Sigmoid colon (tissue), 7 donors: Measurements from ENCODE around the gene CILP2. TPM values are rescaled to one million over a fixed set of nuclear protein-coding genes. Genes with fewer than 3 reads are reported as not detected.

Experiments used
- DNase-seq: peaks from one replicate; pipeline ENCODE4 v3.0.0-alpha.2; 2019
- H3K27ac ChIP-seq, 4 donors: fragments of 200-600 bp; sonication (generic); one replicate each; pipeline ENCODE4 v1.5.1; 2016 to 2019; ENCODE audit warnings: mild to moderate bottlenecking in 1 of 4
- H3K27me3 ChIP-seq, 3 donors: fragments of 200-600 bp; sonication (generic); one replicate each; pipeline ENCODE4 v1.5.1; 2019; ENCODE audit warnings: mild to moderate bottlenecking in 1 of 3
- H3K36me3 ChIP-seq, 4 donors: fragments of 200-600 bp; sonication (generic); one replicate each; pipeline ENCODE4 v1.5.1; 2016 to 2019
- H3K4me1 ChIP-seq, 4 donors: fragments of 200-600 bp; sonication (generic); one replicate each; pipeline ENCODE4 v1.5.1; 2017 to 2019
- H3K4me3 ChIP-seq, 4 donors: fragments of 200-600 bp; sonication (generic); one replicate each; pipeline ENCODE4 v1.5.1; 2017 to 2019; ENCODE audit warnings: mild to moderate bottlenecking in 2 of 4, moderate library complexity in 1 of 4
- H3K9me3 ChIP-seq, 4 donors: fragments of 200-600 bp in 3 of 4; sonication (generic) in 3 of 4; one replicate each; pipeline versions ENCODE4 v1.5.1 to v1.6.1; 2013 to 2019
- EP300 ChIP-seq, 4 donors: sonication (generic); formaldehyde crosslinking; IDR thresholded peaks; one replicate each; pipeline ENCODE4 v1.6.1; 2017; ENCODE audit warnings: antibody characterized with exemption in 4 of 4
- POLR2A ChIP-seq, 2 donors: fragments of 450-650 bp; IDR thresholded peaks; one replicate each; pipeline ENCODE4 v1.6.1; 2016; ENCODE audit warnings: antibody characterized with exemption in 2 of 2, mild to moderate bottlenecking in 2 of 2, moderate library complexity in 2 of 2
- POLR2AphosphoS5 ChIP-seq, 4 donors: sonication (generic); formaldehyde crosslinking; IDR thresholded peaks; one replicate each; pipeline ENCODE4 v1.6.1; 2017; ENCODE audit warnings: antibody characterized with exemption in 4 of 4
- whole genome bisulfite sequencing, 2 donors: extraction: QIAGEN DNeasy Blood & Tissue Kit; methylation state at CpG; one replicate each; pipeline ENCODE4 v1.1.7; 2013; 5-methylcytosine and 5-hydroxymethylcytosine counted together
- intact Hi-C: fragments of 100-400 bp; cut with DNase I; formaldehyde crosslinking; loops from one replicate; pipeline ENCODE4 v1.15.1; 2023
- polyA plus RNA-seq, 3 donors: library from polyadenylated mRNA; stranded (reverse); fragments of 200-250 nt; gene quantifications; one replicate each; pipeline ENCODE4 v1.2.3, GENCODE V29; 2013
- total RNA-seq, 4 donors: library from RNA; depleted of rRNA; stranded (reverse); fragments of >200 nt; gene quantifications; one replicate each; pipeline ENCODE4 v1.1.0, GENCODE V29; 2016
- TF ChIP-seq, protein P1 (sequence below), 4 experiments: fragments of 450-650 bp in 3 of 4; fragments of 200-600 bp in 1 of 4; IDR thresholded peaks; one replicate each; pipeline ENCODE4 v1.5.1; 2016 to 2019; ENCODE audit warnings: antibody characterized with exemption in 4 of 4, mild to moderate bottlenecking in 3 of 4, moderate library complexity in 2 of 4
- donor health status: healthy with polysubstance abuse.
- donor health status: Bipolar disorder and iron deficiency.
- donor health status: healthy.

Gene CILP2
- total and polyA plus RNA-seq, 7 donors = 0.16 to 0.29 TPM; not detected in 5

DNA sequence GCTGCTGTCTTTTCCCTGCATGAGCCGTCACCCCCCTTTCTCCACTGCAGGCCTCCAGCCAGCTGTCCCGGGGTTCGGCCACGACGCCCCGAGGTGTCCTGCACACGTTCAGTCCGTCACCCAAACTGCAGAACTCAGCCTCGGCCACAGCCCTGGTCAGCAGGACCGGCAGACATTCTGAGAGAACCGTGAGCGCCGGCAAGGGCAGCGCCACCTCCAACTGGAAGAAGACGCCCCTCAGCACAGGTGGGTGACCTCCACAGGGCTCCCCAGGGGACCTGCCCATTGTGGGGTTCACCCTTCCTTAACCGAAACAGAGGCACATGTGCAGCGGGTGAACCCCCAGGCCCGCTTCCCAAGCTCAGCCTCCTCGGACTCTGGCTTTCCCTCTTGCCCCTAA is 35.8 kb upstream of the CILP2 start:
- no peak overlapping the region for H3K27ac ChIP-seq
- TF ChIP-seq EP300 (IDR thresholded peaks at IDR 0.05) = no peak
- TF ChIP-seq POLR2AphosphoS5 (IDR thresholded peaks at IDR 0.05) = no peak
- TF ChIP-seq, protein P1, sequence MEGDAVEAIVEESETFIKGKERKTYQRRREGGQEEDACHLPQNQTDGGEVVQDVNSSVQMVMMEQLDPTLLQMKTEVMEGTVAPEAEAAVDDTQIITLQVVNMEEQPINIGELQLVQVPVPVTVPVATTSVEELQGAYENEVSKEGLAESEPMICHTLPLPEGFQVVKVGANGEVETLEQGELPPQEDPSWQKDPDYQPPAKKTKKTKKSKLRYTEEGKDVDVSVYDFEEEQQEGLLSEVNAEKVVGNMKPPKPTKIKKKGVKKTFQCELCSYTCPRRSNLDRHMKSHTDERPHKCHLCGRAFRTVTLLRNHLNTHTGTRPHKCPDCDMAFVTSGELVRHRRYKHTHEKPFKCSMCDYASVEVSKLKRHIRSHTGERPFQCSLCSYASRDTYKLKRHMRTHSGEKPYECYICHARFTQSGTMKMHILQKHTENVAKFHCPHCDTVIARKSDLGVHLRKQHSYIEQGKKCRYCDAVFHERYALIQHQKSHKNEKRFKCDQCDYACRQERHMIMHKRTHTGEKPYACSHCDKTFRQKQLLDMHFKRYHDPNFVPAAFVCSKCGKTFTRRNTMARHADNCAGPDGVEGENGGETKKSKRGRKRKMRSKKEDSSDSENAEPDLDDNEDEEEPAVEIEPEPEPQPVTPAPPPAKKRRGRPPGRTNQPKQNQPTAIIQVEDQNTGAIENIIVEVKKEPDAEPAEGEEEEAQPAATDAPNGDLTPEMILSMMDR (IDR thresholded peaks at IDR 0.05) = no peak
- no peak for TF ChIP-seq POLR2A (IDR thresholded peaks at IDR 0.05)
- H3K4me1 ChIP-seq = no peaks in the 10 kb centered on the region
- 96 to 97% methylated on average over 19 of the region's 19 CpGs for WGBS, 2 donors
- no peak overlapping the region for H3K4me3 ChIP-seq
- H3K36me3 ChIP-seq = peaks cover 15 to 98% (median 58%) of the 10 kb centered on the region in 4 donors
- DNase-seq = no peak
- H3K9me3 ChIP-seq = no peaks in the 10 kb centered on the region
- H3K27me3 ChIP-seq = no peaks in the 10 kb centered on the region
- intact Hi-C loops = no loop called here

DNA sequence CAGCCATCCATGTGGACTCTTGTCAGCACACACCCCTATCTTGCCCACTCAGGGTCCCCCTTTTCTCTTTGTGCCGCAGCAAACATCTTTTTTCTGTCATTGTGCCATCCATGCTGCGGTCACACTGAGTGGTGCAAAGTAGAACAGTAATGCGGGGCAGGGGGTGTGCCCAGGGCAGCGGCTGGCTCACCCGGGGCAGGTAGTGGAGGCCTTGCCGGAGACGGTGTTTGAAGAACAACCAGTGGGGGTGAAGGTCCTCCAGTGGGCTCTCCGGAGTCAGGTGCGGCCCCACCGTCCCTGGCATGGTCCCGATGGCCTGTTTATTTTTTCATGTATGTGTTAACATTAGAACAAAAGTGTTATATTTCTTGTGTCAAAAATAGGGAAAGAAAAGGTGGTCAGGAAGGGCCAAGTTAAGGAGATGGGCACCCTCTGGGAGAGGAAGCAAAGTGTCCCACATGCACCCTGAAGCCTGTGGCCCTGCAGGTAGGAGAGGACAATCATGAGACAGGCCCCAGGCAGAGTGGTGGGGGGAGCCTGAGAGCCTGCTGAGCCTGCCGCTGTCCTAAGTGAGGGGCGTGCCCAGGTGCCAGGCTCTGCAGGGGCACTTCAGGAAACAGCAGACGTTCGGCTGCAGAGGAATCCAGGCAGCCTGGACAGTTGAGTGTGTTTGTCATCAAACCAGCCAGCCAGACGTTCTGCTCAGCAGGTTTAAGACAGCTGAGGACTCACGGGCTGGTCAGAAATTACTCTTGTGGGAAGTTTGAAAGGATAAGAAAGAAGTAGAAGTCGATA is 35.1 kb upstream of the CILP2 start:
- Histone ChIP-seq H3K4me1 (no peaks in the 10 kb centered on the region), H3K27me3 (no peaks in the 10 kb centered on the region), H3K4me3 (no peak overlapping the region), H3K9me3 (no peaks in the 10 kb centered on the region), H3K27ac (no peak overlapping the region), H3K36me3 (peaks cover 15 to 96% (median 57%) of the 10 kb centered on the region in 4 donors)
- TF ChIP-seq, protein P1 (IDR thresholded peaks at IDR 0.05) = no peak
- TF ChIP-seq POLR2AphosphoS5 (IDR thresholded peaks at IDR 0.05) (no peak), POLR2A (IDR thresholded peaks at IDR 0.05) (no peak), EP300 (IDR thresholded peaks at IDR 0.05) (no peak)
- DNase-seq = no peak
- intact Hi-C loops = no loop called here
- WGBS, 2 donors = 89 to 92% methylated on average over 18 of the region's 18 CpGs

DNA sequence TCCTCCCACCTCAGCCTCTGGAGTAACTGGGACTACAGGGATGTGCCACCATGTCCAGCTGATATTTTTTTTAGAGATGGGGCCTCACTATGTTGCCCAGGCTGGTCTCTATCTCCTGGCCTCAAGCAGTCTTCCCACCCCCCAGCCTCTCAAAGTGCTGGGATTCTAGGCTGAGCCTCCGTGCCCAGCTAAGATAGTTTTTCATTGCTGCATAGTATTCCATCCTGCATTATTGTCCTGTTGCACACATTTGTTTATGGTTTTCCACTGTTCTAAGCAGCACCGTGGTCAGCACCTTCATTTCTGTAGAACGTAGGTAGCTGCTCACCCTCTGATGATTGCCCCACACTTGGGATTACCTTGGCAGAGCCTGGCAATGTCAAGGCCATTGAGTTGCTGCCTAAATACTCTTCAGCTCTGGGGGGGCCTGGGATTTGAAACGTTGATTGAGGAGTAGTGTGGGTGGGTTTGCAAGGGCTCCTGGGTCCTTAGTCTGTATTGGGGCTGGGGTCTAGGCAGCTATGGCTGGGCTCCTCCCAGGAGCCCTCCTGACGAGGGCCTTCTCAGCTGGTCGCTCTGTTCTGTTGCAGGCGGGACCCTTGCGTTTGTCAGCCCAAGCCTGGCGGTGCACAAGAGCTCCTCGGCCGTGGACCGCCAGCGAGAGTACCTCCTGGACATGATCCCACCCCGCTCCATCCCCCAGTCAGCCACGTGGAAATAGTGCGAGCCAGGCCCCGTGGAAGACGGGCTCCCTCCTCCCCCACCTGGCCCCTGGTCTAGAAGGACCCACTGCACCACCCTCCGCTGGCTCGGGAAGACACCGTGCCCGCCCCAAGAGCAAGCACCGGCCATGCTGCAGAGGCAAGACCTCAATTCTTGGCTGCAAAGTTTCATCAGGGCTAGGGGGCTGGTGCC is 33.1 kb upstream of the CILP2 start:
- no peaks in the 10 kb centered on the region for H3K9me3 ChIP-seq
- intact Hi-C loops = no loop called here
- no peak for TF ChIP-seq POLR2AphosphoS5 (IDR thresholded peaks at IDR 0.05)
- TF ChIP-seq EP300 (IDR thresholded peaks at IDR 0.05) = no peak
- no peak for TF ChIP-seq POLR2A (IDR thresholded peaks at IDR 0.05)
- TF ChIP-seq, protein P1 (IDR thresholded peaks at IDR 0.05) = no peak
- 93% methylated on average over 23 of the region's 23 CpGs for WGBS, 2 donors
- H3K27ac ChIP-seq = no peak overlapping the region
- H3K4me3 ChIP-seq = no peak overlapping the region
- H3K27me3 ChIP-seq = no peaks in the 10 kb centered on the region
- no peaks in the 10 kb centered on the region for H3K4me1 ChIP-seq
- H3K36me3 ChIP-seq = peaks cover 10 to 76% (median 39%) of the 10 kb centered on the region in 4 donors
- DNase-seq = no peak

DNA sequence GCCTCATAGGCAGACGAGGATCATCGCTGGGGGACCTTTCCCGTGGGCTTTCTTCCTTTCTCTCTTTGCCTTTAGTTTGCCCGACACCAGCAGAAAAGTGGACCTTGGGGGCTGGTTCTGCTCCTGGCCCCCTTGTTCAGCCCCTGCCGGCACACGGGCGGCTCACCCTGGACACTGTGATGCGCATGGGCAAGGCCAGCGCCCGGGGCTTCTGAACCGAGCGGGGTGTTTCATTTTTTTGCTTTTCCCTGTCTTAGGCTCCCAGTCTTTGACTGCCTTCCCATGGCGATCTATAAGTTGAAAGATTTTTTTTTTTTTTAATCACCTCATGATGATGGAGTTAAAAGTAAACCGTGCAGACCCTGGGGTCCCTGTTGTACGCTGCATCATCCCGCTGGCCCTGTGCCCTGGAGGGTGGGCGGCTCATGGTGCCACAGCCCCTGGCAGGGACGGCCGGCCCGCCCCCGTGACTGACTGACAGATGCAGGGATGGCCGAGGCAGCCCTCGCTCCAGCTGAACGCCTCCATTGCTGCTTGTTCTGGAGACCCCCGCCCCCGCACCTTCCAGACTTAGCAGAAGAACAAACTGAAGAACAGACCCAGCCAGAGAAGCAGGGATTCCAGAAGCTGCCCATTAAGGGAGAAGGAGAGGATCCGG is 32.3 kb upstream of the CILP2 start:
- no peaks in the 10 kb centered on the region for H3K4me1 ChIP-seq
- WGBS, 2 donors = 94 to 95% methylated on average over 27 of the region's 27 CpGs
- H3K4me3 ChIP-seq = no peak overlapping the region
- no peaks in the 10 kb centered on the region for H3K9me3 ChIP-seq
- intact Hi-C loops = no loop called here
- TF ChIP-seq EP300 (IDR thresholded peaks at IDR 0.05) (no peak), POLR2A (IDR thresholded peaks at IDR 0.05) (no peak), POLR2AphosphoS5 (IDR thresholded peaks at IDR 0.05) (no peak)
- TF ChIP-seq, protein P1 (IDR thresholded peaks at IDR 0.05) = no peak
- no peak overlapping the region for H3K27ac ChIP-seq
- no peak for DNase-seq
- H3K36me3 ChIP-seq = peaks cover 10 to 68% (median 35%) of the 10 kb centered on the region in 4 donors
- H3K27me3 ChIP-seq = no peaks in the 10 kb centered on the region
